Activated effector memory CD4-positive, alpha-beta T cell treated with anti-CD3 and anti-CD28 coated beads, Interleukin-2, amount 50 U/mL, for 16 hours (primary cell): Measurements from ENCODE around the gene RPL27.
A peak's percentile ranks its signal among the peaks of the same experiment; 100 is the strongest.
"Not testable (repeated sequence)": the region's sequence is repeated elsewhere in the genome, so short reads cannot be mapped to it uniquely, and the experiment has no call there.

ENCODE experiments used
- DNase-seq: peaks from one replicate; pipeline ENCODE4 v3.0.0-alpha.2; 2020

The RPL27 gene

GRCh38 chr17:42997984-42998938 is at the start of gene RPL27:
Gene RPL27, plus strand, starts transcription at chr17:42998419. Its CDS starts 332 bp downstream, at chr17:42998751.
- DNase-seq = peak; percentile 99

GRCh38 chr17:42950044-42950783 is 48.0 kb upstream of the RPL27 start:
- no peak for DNase-seq

- no peak for DNase-seq
Measured at GRCh38 chr17:42953669-42954068, 44.5 kb upstream of the RPL27 start.

DNA sequence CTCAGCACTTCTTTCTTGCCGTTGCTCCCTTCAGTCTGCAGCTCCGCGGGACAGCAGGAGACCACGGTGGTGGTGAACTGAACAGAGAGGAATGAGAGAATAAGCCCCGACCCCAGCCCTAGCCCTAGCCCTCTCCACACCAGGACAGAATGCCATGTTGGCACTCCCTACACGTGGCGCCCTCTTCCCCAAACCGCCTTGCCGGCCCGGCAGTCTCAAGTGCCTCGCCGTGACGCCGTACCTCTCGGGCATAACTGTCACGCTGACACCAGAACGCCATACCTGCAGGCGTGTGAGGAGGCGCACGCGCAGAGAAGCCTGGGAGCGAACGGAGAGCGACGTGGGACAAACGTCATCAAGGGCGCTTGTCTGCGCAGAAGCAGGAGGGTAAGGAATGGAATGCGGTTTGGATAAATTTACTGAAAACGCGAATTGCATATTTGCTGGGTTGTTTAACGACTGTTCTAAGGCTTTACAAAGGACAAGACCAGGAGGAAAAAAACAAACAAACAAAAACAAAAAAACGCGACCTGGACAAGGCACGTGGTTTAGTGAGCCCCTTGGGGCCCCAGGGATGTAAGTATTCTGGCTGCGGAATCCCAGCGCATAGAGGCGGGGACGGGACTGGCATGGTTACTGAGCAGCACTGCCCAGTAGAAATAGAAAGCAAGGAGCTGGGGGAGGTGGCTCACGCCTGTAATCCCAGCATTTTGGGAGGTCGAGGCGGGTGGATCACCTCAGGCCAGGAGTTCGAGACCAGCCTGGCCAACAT is 33.9 kb upstream of the RPL27 start, which contains the start of gene AARSD1:
TSS of gene AARSD1 (minus strand) at position 294 of the 772 bp plus-strand sequence. CDS start at position 280, 14 bp downstream.
- DNase-seq = peak; percentile 96

GRCh38 chr17:42967925-42968324 is 30.3 kb upstream of the RPL27 start:
- no peak for DNase-seq

- no peak for DNase-seq
Measured at GRCh38 chr17:42969001-42969581, 29.1 kb upstream of the RPL27 start.

- DNase-seq = no peak
Measured at GRCh38 chr17:42971589-42971988, 26.6 kb upstream of the RPL27 start.

- not testable (repeated sequence) for DNase-seq
Measured at GRCh38 chr17:42973323-42973722, 24.9 kb upstream of the RPL27 start.

GRCh38 chr17:42975265-42975664 is 23.0 kb upstream of the RPL27 start:
- peak; percentile 4 for DNase-seq

GRCh38 chr17:42975701-42976100 is 22.5 kb upstream of the RPL27 start:
- peak; percentile 2 for DNase-seq

- DNase-seq = peak; percentile 66
Measured at GRCh38 chr17:42979511-42980273, 18.5 kb upstream of the RPL27 start, which contains the start of gene PTGES3L. Gene PTGES3L, minus strand, starts transcription at chr17:42980080. Its CDS starts 27 bp downstream, at chr17:42980053.

- peak; percentile 97 for DNase-seq
Measured at GRCh38 chr17:42980274-42980765, 17.9 kb upstream of the RPL27 start, which contains the start of gene RUNDC1. Gene RUNDC1, plus strand, starts transcription at chr17:42980565. Its CDS starts 12 bp downstream, at chr17:42980577.

DNA sequence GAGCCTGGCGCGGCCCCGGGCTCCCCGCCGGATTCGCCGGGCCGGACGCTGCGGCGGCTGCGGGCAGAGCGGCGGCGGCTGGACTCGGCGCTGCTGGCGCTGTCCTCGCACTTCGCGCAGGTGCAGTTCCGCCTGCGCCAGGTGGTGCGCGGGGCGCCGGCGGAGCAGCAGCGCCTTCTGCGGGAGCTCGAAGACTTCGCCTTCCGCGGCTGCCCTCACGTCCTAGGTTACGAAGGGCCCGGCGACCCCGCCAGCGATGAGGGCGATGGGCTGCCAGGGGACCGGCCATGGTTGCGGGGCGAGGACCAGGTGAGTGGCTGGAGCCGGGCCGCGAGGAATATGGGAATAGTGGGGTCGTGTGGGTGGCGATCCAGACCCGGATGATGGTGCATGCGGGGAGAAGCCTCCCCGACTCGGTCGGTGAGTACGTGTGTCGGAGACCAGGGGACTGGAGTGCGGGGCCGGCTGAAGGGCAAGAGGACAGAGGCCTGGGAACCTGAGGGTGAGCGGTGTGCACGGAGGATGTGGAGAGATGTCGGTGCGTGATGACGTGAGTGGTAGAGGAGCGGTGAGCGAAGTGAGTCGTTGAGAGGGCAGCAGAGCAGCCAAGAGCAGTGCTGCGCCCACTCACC is 17.3 kb upstream of the RPL27 start:
- peak; percentile 85 for DNase-seq

DNA sequence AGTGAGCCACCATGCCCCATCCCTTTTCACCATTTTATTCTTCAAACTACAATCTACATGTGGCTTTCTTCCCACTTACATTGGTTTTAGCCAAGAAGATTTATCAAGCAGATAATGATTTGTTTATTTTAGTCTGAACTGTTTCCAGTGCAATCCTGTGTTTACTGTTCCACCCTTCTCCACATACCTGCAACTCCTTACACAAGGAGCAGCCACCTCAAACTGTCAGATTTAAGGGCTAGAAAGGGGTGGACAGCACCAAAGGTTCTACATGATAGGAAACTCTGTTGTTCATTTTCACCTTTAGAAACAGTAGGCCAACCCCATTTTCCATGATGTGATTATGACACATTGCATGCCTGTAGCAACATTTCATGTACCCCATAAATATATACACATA is 16.0 kb upstream of the RPL27 start:
- DNase-seq = no peak

DNA sequence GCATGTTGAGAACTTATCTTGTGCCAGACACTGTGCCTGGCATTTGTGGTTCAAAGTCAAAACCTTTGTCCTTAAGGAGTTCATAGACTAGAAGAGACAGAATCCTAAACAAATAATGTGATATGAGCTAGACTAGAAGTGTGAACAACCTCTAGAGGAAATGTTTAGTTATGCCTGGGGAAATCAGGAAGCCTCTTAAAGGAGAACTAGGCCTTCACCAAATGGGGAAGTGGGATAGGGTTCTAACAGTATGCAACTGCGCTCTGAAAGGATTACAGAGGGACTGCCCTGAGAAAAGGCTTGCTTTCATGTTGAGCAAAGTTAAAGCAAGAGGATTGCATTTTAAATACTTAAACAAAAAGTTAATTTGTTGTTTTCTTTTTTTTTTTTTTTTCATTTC is 13.0 kb upstream of the RPL27 start:
- DNase-seq = no peak

DNA sequence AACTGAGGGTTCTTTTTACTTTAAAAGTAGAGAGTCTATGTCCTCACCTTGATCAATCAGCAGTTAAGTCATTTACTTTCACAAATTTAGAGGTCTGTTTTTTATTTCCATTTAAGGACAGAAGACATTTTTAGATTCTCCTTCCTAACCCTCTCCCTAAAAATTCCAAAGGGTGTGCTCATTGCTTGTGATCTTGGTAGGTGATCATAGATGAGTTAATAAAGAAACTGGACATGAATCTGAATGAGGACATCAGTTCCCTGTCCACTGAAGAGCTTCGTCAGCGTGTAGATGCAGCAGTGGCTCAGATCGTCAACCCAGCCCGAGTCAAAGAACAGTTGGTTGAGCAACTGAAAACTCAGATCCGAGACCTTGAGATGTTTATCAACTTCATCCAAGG is 9.1 kb upstream of the RPL27 start:
- DNase-seq = peak; percentile 21

DNA sequence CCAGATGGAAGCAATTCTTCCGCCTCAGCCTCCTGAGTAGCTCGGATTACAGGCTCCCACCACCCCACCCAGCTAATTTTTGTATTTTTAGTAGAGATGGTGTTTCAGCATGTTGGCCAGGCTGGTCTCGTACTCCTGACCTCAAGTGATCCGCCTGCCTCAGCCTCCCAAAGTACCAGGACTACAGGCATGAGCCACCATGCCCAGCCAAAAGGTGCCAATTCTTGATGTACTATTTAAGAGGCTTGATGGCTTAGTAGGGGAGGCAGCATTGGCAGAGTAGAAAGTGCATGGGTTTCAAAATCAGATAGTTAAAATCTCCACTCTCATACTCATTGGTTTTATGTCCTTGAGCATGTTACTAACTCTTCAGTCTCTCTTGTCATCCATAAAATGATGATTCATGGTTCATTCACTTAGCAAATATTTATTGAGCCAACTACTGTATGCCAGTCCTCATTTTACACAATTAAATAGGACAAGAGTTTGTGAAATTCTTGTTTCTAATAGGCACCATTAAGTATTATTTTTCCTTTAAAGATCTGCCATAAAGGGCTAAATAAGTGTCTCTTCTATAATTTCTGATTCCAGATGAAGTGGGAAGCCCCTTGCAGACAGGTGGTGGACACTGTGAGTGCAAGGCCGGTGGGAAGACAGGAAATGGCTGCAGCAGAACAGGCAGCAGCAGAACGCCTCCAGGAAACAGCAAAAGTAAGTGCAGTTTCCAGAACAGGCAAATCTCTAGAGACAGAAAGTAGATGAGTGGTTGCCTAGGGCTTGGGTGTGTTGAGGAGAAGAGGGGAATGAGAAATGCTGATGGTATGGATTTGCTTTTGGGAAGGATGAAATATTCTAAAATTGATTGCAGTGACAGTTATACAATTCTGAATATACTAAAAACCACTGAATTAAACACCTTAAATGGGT is 8.2 kb upstream of the RPL27 start:
- no peak for DNase-seq

GRCh38 chr17:42991471-42991870 is 6.7 kb upstream of the RPL27 start:
- no peak for DNase-seq

DNA sequence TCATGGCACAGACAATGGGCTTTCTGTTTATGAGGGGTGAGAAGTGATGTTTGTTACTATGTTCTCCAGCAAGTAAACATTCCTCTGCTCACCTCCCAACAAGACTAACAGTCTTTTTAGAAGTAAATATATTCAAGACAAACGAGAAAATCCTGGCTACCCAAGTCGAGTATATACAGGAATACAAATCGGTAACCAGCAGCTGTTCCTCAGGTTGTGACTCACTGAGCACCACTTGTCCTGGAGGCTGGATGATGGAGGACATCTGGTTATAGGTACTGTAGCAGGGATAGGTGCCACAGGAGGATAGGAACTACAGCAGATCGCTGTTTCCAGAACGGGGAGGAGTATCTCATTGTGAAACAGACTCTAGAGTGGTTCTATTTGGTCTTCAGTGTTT is 5.3 kb upstream of the RPL27 start:
- no peak for DNase-seq

GRCh38 chr17:42993913-42994312 is 4.3 kb upstream of the RPL27 start:
- not testable (repeated sequence) for DNase-seq
